CD4-positive, alpha-beta T cell (primary cell): Measurements from ENCODE around the gene OR52W1. TPM values are rescaled to one million over a fixed set of nuclear protein-coding genes. Genes with fewer than 3 reads are reported as not detected.

Experiments used
- ATAC-seq: fragments of 200-7000 bp; cut with Tn5 transposase; one replicate; pipeline ENCODE4 v1.10.0; 2022; ENCODE audit warnings: mild to moderate bottlenecking; ENCODE audit not compliant: poor library complexity
- CTCF ChIA-PET: fragments of 350-600 bp; sonication (Branson Sonifier 250); formaldehyde crosslinking; loops from one replicate; lab custom pipeline; 2021; ENCODE audit warnings: antibody characterized with exemption, inconsistent platforms; lab: Charles Lee
- POLR2A ChIA-PET: fragments of 350-600 bp; sonication (Branson Sonifier 250); formaldehyde crosslinking; loops from one replicate; lab custom pipeline; 2021; ENCODE audit warnings: antibody characterized with exemption, inconsistent platforms; lab: Charles Lee
- DNase-seq, 14 experiments: peaks; one replicate each; pipeline ENCODE4 v3.0.0-alpha.2; 2013 to 2020; ENCODE audit warnings: mixed read lengths in 2 of 14
- H3K27ac ChIP-seq, 2 donors: one replicate each; pipeline versions ENCODE4 v1.5.1 to v1.7.0; 2013; ENCODE audit warnings: low read length in 2 of 2, low read depth in 1 of 2, mild to moderate bottlenecking in 1 of 2
- H3K27me3 ChIP-seq, 2 experiments: 1 replicate in 1 of 2; 2 replicates in 1 of 2; pipeline versions ENCODE4 v1.6.1 to v1.7.0; 2013; ENCODE audit warnings: low read length in 2 of 2, control low read depth in 1 of 2, mild to moderate bottlenecking in 1 of 2, moderate library complexity in 1 of 2; ENCODE audit not compliant: insufficient read depth in 2 of 2, control insufficient read depth in 1 of 2
- H3K36me3 ChIP-seq: one replicate; pipeline ENCODE4 v1.6.1; 2013; ENCODE audit warnings: low read length, control low read depth; ENCODE audit not compliant: insufficient read depth
- H3K4me1 ChIP-seq: one replicate; pipeline ENCODE4 v1.6.1; 2013; ENCODE audit warnings: low read length, control low read depth; ENCODE audit not compliant: insufficient read depth
- H3K4me3 ChIP-seq: one replicate; pipeline ENCODE4 v1.5.1; 2013; ENCODE audit warnings: mild to moderate bottlenecking, low read length, moderate library complexity
- H3K9me3 ChIP-seq, 2 experiments: 1 replicate in 1 of 2; 2 replicates in 1 of 2; pipeline versions ENCODE4 v1.6.1 to v1.7.0; 2013; ENCODE audit warnings: low read length in 2 of 2, mild to moderate bottlenecking in 2 of 2, control low read depth in 1 of 2, moderate library complexity in 1 of 2; ENCODE audit not compliant: control insufficient read depth in 1 of 2, insufficient read depth in 1 of 2
- H3K27ac Mint-ChIP-seq: one replicate; pipeline ENCODE4 v1.8.0; 2020; ENCODE audit warnings: mixed read lengths
- H3K27me3 Mint-ChIP-seq: one replicate; pipeline ENCODE4 v1.8.0; 2021; ENCODE audit warnings: mixed read lengths
- H3K36me3 Mint-ChIP-seq: one replicate; pipeline ENCODE4 v1.8.0; 2021; ENCODE audit warnings: low read depth, mixed read lengths
- H3K4me1 Mint-ChIP-seq: one replicate; pipeline ENCODE4 v1.8.0; 2021; ENCODE audit warnings: low read depth, mixed read lengths
- H3K4me3 Mint-ChIP-seq: one replicate; pipeline ENCODE4 v1.8.0; 2020; ENCODE audit warnings: mild to moderate bottlenecking, mixed read lengths
- H3K9me3 Mint-ChIP-seq: one replicate; pipeline ENCODE4 v1.8.0; 2020; ENCODE audit warnings: mixed read lengths
- intact Hi-C, 2 experiments: fragments of 100-400 bp; cut with DNase I in 1 of 2; cut with micrococcal nuclease in 1 of 2; formaldehyde crosslinking; loops; one replicate each; pipeline versions ENCODE4 v1.15.1 to v1.9.0; 2023 to 2025; cut with DNase I, micrococcal nuclease
- total RNA-seq, 174 experiments: library from RNA in 2 of 174; stranded (reverse) in 2 of 174; gene quantifications; one replicate each; pipeline ENCODE4 v1.2.3 and lab custom pipeline; 2021 to 2026
- TF ChIP-seq, protein P1 (sequence below): fragments of 200-600 bp; IDR thresholded peaks from one replicate; pipeline ENCODE4 v1.8.0; 2022; ENCODE audit warnings: antibody characterized with exemption, mild to moderate bottlenecking

OR52W1 gene
- total RNA-seq, 2 experiments from 2014 or later, result not detected

DNA sequence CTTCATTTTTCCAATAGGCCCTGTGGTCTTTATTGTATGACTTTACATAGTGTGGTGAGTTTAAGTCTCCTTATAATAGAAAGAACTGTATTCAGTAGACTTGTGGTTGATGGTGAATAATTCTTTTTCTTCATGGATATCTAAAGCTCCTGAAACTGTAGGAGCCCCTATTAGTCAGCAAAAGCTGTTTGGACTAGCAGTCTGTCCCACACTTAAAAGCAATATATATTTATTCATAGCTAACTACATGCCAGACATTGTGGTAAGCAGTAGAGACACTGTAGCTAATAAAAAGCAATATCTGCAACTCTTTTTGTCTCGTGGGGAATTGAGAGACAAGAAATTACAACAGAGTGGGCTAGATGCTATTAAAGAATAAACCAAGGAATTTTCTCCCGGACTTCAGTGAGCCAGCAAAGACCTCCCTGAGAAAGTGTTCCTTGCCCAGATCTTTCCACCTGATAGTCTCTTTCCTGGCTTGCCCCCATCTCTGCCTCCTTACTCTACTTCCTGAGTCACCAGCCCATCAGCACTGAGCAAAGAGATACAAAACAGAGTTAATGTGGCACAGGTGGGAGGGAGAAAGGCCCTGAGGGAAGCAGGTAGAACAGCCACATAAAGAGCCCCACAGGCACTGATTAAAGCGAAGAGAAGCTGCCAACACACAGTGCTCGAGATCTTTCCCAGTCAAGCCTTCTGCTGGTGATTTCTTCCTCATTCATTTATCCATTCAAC is 1.4 kb upstream of the OR52W1 start:
- DNase-seq, result no peak
- Histone ChIP-seq H3K4me3 (no peak overlapping the region), H3K36me3 (no peaks in the 10 kb centered on the region), H3K27me3 (no peaks in the 10 kb centered on the region), H3K4me1 (peaks cover 2% of the 10 kb centered on the region), H3K9me3 (no peaks in the 10 kb centered on the region), H3K27ac (no peak overlapping the region)
- H3K27me3 Mint-ChIP-seq, result no peaks in the 10 kb centered on the region
- H3K9me3 Mint-ChIP-seq, result no peaks in the 10 kb centered on the region
- ATAC-seq, result no peak
- no peaks in the 10 kb centered on the region for H3K36me3 Mint-ChIP-seq
- H3K4me3 Mint-ChIP-seq, result no peak overlapping the region
- no peak overlapping the region for H3K27ac Mint-ChIP-seq
- intact Hi-C loops, result no loop called here
- CTCF ChIA-PET, result no interaction called here
- TF ChIP-seq, protein P1, sequence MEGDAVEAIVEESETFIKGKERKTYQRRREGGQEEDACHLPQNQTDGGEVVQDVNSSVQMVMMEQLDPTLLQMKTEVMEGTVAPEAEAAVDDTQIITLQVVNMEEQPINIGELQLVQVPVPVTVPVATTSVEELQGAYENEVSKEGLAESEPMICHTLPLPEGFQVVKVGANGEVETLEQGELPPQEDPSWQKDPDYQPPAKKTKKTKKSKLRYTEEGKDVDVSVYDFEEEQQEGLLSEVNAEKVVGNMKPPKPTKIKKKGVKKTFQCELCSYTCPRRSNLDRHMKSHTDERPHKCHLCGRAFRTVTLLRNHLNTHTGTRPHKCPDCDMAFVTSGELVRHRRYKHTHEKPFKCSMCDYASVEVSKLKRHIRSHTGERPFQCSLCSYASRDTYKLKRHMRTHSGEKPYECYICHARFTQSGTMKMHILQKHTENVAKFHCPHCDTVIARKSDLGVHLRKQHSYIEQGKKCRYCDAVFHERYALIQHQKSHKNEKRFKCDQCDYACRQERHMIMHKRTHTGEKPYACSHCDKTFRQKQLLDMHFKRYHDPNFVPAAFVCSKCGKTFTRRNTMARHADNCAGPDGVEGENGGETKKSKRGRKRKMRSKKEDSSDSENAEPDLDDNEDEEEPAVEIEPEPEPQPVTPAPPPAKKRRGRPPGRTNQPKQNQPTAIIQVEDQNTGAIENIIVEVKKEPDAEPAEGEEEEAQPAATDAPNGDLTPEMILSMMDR, result no peak
- H3K4me1 Mint-ChIP-seq, result no peaks in the 10 kb centered on the region
- POLR2A ChIA-PET, result interaction anchor here (0.7 kb wide), 1 partner anchor 570 kb away, joined by 3 read pairs; no protein-coding TSS in a partner anchor

DNA sequence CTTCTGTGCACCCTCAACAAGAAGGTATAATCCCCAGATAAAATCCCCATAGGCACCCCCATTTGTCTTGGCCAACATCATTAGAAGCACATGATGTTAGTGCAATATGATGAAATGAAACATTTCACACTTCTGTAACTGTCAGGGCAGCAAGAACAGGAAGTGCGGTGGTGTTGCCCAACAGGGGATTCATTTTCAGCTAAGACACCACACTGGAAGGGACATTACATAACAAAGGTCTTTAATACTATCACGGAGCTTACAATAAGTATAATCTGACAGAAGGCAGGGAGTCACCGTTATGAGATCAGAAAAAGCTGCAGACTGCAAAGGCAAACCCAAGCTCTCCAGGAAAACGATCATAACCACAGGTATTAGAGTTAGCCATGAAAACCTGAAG is 2.0 kb downstream of the OR52W1 start:
- ChIA-PET CTCF (no interaction called here), POLR2A (no interaction called here)
- no peaks in the 10 kb centered on the region for H3K36me3 ChIP-seq
- H3K27me3 ChIP-seq, result no peaks in the 10 kb centered on the region
- TF ChIP-seq, protein P1, result no peak
- DNase-seq (peak in 3 of 14 experiments; percentile 66 to 77 (median 67)), ATAC-seq (no peak)
- intact Hi-C loops, result no loop called here
- H3K4me1 ChIP-seq, result peaks cover 14% of the 10 kb centered on the region
- peak overlapping the region in 1 of 2 donors; percentile 69 for H3K27ac ChIP-seq
- H3K9me3 ChIP-seq, result no peaks in the 10 kb centered on the region
- H3K27ac Mint-ChIP-seq, result no peak overlapping the region
- H3K27me3 Mint-ChIP-seq, result no peaks in the 10 kb centered on the region
- no peak overlapping the region for H3K4me3 Mint-ChIP-seq
- no peaks in the 10 kb centered on the region for H3K9me3 Mint-ChIP-seq
- peaks cover 6% of the 10 kb centered on the region for H3K36me3 Mint-ChIP-seq
- no peak overlapping the region for H3K4me3 ChIP-seq
- peaks cover 22% of the 10 kb centered on the region for H3K4me1 Mint-ChIP-seq

DNA sequence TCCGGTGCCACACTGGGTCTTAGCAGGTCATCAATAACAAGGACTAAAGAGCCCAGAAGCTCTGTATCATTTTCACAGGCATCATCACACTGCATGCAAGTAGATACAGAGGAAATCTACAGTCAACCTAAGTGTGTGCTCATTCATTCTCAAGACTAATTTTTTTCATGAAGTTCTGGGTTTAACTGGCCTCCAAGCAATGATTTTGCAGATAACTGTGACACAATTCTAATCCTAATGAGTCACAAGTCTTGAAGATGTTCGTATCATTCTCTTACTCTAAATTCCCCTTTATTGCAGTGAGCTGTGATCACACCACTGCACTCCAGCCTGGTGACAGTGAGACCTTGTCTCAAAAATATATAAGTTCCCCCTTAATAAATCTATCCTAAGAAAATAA is 2.5 kb downstream of the OR52W1 start:
- ChIA-PET POLR2A (no interaction called here), CTCF (no interaction called here)
- peaks cover 14% of the 10 kb centered on the region for H3K4me1 ChIP-seq
- Mint-ChIP-seq H3K36me3 (peaks cover 12% of the 10 kb centered on the region), H3K4me1 (peaks cover 22% of the 10 kb centered on the region), H3K9me3 (no peaks in the 10 kb centered on the region), H3K27ac (no peak overlapping the region), H3K27me3 (no peaks in the 10 kb centered on the region), H3K4me3 (no peak overlapping the region)
- TF ChIP-seq, protein P1, result no peak
- ATAC-seq (no peak), DNase-seq (peak in 3 of 14 experiments; percentile 21 to 57 (median 47))
- intact Hi-C loops, result no loop called here
- H3K27ac ChIP-seq, result peak overlapping the region in 1 of 2 donors; percentile 69
- no peaks in the 10 kb centered on the region for H3K9me3 ChIP-seq
- H3K4me3 ChIP-seq, result no peak overlapping the region
- no peaks in the 10 kb centered on the region for H3K27me3 ChIP-seq
- no peaks in the 10 kb centered on the region for H3K36me3 ChIP-seq
